T-helper 1 cell treated with Interleukin-12 subunit alpha and Interleukin-12 subunit beta and Interleukin-4 antibody, amounts not matched to agents 30 μg/mL and 1 μg/mL, for 36 hours (primary cell): Measurements from ENCODE around the gene TEX29.

Source experiments
- H3K27ac Mint-ChIP-seq: one replicate; pipeline ENCODE4 v1.8.0; 2021; ENCODE audit warnings: mild to moderate bottlenecking, mixed read lengths
- H3K27me3 Mint-ChIP-seq: one replicate; pipeline ENCODE4 v1.8.0; 2021; ENCODE audit warnings: low read depth, mixed read lengths
- H3K36me3 Mint-ChIP-seq: one replicate; pipeline ENCODE4 v1.8.0; 2021; ENCODE audit warnings: low read depth, mixed read lengths
- H3K4me1 Mint-ChIP-seq: one replicate; pipeline ENCODE4 v1.8.0; 2021; ENCODE audit warnings: low read depth, mixed read lengths
- H3K4me3 Mint-ChIP-seq: one replicate; pipeline ENCODE4 v1.8.0; 2021; ENCODE audit warnings: mild to moderate bottlenecking, moderate library complexity, mixed read lengths
- H3K9me3 Mint-ChIP-seq: one replicate; pipeline ENCODE4 v1.8.0; 2021; ENCODE audit warnings: mixed read lengths

TEX29 gene

DNA sequence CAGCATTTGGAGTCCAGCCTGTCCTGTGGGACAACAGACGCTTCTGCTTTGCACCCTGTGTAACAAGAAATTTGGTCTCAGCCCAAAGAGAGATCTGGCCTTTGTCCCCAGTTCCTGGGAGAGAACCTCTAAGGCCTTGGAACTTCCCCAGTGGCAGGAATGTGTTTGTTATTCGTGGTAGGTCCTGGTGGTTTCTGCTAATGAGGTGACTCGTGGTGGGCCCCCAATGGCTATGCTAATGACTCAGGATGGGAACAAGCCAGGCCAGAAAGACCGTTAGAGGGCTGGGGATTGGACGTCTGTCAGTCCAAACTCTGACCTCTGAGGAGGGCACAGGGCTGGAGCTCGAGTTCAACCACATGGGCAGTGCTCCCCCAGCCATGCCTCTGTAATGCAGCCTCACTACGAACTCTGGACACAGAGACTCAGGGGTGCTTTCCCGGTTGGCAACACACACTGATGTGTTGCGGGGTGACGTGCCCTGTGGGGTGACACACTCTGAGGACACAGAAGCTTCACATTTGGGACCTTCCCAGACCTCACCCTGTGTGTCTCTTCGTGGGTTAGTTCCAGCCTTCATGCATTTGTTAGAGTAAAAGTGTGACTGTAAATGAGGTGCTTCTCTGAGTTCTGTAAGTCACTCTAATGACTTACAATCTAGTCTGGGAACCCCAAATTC, 38.9 kb downstream of the TEX29 start:
- H3K4me3 Mint-ChIP-seq, result no peak overlapping the region
- H3K4me1 Mint-ChIP-seq, result no peaks in the 10 kb centered on the region
- H3K27me3 Mint-ChIP-seq, result no peaks in the 10 kb centered on the region
- no peaks in the 10 kb centered on the region for H3K36me3 Mint-ChIP-seq
- H3K27ac Mint-ChIP-seq, result no peak overlapping the region
- no peaks in the 10 kb centered on the region for H3K9me3 Mint-ChIP-seq

DNA sequence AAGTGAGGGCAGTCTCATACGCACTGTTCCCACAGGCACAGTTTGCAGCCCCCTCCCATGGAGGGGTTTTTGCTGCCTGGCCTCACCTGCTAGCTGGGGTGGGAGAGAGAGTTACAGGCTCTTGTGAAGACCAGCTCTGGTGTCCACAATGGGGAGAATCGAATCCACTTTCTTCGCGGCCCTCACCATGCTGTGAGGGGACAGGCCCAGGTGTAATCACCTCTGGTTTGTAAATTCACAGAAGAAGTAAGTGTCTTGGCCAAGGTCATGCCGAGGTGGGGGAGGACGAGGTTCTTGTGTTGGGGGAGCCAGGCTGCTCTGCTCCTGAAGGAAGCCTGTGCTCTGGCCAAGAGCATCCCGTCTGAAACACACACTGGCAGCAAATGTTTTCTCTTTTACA, 39.5 kb downstream of the TEX29 start:
- Mint-ChIP-seq H3K36me3 (no peaks in the 10 kb centered on the region), H3K4me1 (no peaks in the 10 kb centered on the region), H3K9me3 (no peaks in the 10 kb centered on the region), H3K27ac (no peak overlapping the region), H3K4me3 (no peak overlapping the region), H3K27me3 (no peaks in the 10 kb centered on the region)

DNA sequence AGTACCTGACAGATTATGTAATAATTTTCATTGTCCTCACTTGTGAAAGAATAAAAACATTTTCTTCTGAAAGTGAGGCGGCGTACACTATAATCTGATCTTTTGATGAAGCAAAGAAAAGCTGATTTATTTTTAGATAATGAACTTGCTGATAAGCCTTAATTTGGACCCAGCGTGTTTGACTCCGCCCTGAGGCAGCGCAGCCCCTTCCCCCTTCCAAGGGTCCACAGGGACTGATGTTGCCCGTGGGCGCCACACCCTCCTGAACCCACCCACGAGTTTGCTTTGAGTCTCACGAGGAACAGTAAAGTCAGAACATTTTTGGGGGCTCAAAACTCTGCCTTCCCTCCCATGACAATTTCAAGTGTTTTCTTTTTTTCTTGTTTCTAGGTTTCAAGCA, 40.0 kb downstream of the TEX29 start:
- Mint-ChIP-seq H3K4me1 (no peaks in the 10 kb centered on the region), H3K27me3 (no peaks in the 10 kb centered on the region), H3K9me3 (no peaks in the 10 kb centered on the region), H3K36me3 (no peaks in the 10 kb centered on the region), H3K27ac (no peak overlapping the region), H3K4me3 (no peak overlapping the region)

DNA sequence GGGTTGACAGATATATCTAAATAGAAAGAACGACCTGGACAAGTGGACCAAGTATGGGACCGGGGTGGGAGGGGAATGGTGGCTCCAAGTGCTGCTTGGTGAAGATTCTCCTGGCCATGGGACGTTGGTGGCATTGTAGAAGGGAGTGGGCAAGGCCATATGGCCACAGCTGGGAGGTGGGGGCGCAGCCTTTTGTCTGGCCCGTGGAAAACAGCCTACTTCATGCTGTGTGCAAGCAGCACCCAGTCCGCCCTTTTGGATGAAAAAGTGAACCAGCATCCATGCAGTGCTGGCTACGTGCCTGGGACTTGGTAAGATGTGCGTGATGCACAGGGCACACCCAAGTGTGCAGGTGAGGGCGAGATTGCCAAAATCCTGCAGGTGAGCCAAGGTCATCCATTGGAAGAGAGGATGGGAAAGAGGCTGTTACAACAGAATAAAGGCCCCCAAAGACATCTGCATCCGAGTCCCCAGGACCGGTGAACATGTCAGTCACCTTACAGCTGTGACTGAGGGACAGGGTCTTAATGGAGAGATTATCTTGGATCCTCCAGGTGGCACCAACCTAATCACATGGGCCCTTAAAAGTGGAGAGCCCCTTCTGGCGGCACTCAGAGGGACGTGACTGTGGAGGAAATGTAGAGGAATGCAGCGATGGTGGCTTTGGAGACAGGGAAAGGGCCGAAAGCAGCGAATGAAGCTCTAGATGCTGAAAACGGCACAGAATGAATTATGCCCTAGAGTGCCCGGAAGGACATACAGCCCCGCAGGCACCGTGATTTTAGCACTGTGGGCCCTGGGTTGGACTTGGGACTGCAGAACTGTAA, 40.8 kb downstream of the TEX29 start:
- Mint-ChIP-seq H3K4me3 (no peak overlapping the region), H3K27me3 (no peaks in the 10 kb centered on the region), H3K9me3 (no peaks in the 10 kb centered on the region), H3K27ac (no peak overlapping the region), H3K36me3 (no peaks in the 10 kb centered on the region), H3K4me1 (no peaks in the 10 kb centered on the region)

DNA sequence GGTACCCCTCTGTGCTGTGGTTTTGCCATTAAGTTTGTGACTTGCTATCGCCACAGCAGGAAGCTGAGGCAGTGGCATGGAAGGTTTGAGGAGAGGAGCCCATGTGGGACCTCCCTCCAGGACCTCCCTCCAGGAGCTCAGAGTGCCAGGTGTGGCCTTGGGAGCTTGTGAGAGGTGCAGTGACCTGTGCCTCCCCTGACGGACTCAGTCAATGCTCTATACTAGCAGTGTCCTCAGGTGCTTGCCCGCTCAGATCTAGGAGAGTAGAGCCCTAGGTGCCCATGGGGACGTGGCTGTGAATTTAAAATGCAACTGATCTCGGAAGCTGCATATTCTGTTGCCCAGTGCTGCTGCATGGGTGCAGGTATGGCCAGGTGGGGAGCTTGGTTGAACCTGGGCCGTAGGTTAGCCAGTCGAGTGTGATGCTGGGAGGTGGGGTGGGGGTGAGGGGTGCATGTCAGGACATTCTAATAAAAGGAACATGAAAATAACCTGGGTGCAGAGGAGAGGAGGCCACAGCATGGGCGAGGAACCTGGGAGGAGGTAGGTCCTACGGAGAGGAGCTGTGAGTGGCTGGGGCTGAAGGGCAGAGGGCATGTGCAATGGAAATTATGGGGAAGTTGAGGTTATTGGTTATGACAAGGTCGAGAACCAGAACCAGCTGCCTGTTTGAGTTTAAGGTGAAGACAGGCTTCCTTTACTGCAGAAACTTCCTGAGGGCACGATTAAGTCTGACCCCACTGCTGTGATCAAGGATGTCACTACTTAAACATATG, 41.6 kb downstream of the TEX29 start:
- Mint-ChIP-seq H3K27ac (no peak overlapping the region), H3K4me1 (no peaks in the 10 kb centered on the region), H3K9me3 (no peaks in the 10 kb centered on the region), H3K36me3 (no peaks in the 10 kb centered on the region), H3K27me3 (no peaks in the 10 kb centered on the region), H3K4me3 (no peak overlapping the region)

DNA sequence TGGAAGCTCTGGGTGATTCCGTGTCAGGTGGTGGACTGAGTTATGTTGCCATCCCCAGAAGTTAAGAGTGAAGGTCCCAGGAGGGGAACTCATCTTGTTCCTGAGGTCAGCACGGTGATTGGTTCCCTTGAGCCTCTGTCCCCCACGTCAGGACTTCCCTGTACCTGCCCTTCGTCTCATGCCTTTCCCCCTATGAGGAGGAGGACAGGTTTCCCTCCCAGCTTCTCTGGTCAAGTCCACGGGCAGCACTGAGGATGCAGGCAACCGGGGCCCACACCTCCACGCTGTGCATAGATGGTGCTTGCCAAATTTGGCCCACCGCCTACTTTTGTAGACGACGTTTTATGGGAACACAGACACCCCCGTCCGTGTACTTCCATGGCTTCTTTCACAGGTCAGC, 42.7 kb downstream of the TEX29 start:
- Mint-ChIP-seq H3K4me3 (no peak overlapping the region), H3K27ac (no peak overlapping the region), H3K27me3 (no peaks in the 10 kb centered on the region), H3K4me1 (no peaks in the 10 kb centered on the region), H3K9me3 (no peaks in the 10 kb centered on the region), H3K36me3 (no peaks in the 10 kb centered on the region)

DNA sequence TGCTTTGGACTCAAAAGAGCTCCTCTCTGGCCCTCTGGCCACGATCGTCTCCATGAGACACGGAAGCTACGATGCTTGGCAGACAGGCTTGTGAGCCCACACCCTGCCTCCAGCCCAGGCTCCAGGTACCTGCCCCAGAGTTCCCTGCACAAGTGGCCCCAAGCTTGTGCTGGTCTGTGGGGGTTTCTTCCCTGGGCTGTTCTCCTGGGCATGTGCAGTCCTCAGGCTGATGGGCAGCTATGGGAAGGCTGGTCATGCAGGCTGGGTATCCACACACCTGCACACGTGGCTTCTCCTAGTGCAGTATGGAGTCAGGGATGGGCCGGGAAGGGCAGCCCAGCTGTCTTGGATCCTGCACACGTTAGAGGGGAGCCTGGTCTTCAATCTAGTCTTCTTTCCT, 43.1 kb downstream of the TEX29 start:
- Mint-ChIP-seq H3K4me3 (no peak overlapping the region), H3K4me1 (no peaks in the 10 kb centered on the region), H3K36me3 (no peaks in the 10 kb centered on the region), H3K27ac (no peak overlapping the region), H3K27me3 (no peaks in the 10 kb centered on the region), H3K9me3 (no peaks in the 10 kb centered on the region)

DNA sequence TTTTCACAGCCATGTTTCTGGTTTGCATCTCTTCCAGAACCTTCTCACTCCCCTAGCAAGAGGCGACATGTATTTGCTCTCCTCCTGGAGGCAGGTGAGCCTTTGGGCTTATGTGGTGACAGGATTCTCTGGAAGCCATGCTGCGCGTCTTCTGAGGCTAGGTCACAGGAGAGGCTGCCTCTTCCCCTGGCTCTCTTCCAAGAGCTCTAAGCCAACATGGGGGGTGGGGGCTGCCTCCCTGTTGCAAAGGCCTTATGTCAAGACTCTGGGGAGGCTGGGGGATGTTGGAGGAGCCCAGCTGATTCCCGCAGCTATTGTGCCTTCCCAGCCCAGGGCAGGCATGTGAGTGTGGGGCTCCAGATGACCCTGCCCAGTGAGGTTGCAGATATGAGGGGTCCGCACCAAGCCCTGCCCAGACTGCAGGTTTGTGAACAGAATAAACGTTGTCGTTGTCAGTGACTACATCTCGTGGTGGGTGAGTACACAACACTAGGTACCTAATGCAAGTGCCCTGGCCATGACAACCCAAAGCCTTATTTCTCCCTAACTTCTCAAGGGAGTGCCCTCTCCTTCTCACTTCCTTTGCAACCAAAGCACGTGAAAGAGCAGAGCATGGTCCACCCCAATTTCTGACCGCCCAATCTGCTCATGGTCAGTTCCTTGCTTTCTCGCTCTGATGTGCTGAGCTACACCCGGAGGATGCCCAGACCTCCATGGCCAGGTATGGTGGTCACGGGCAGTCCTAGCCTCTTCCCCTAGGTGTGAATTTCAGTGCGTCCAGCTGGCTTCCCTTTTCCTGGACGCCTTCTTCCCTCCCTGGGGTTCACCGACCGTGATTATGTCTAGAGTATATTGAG, 44.9 kb downstream of the TEX29 start:
- no peak overlapping the region for H3K4me3 Mint-ChIP-seq
- H3K36me3 Mint-ChIP-seq, result no peaks in the 10 kb centered on the region
- no peaks in the 10 kb centered on the region for H3K27me3 Mint-ChIP-seq
- H3K9me3 Mint-ChIP-seq, result no peaks in the 10 kb centered on the region
- no peak overlapping the region for H3K27ac Mint-ChIP-seq
- H3K4me1 Mint-ChIP-seq, result no peaks in the 10 kb centered on the region

DNA sequence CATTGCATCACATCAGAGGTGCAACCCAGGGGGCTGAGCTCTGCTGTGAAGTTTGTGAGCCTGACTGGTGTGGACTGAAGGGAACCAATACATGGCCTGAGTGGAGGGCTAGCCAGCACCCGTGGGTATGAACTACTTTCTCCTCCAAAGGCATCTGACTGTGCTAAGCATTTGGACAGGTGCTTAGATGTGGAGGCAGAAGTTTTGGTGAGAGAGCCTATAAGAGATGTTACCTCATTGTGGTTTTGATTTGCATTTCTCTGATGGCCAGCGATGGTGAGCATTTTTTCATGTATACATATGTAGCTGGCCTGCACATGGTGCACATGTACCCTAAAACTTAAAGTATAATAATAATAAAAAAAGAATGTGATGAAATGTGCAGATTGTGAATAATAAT, 46.9 kb downstream of the TEX29 start:
- Mint-ChIP-seq H3K36me3 (no peaks in the 10 kb centered on the region), H3K27me3 (no peaks in the 10 kb centered on the region), H3K4me1 (no peaks in the 10 kb centered on the region), H3K4me3 (no peak overlapping the region), H3K27ac (no peak overlapping the region), H3K9me3 (no peaks in the 10 kb centered on the region)

DNA sequence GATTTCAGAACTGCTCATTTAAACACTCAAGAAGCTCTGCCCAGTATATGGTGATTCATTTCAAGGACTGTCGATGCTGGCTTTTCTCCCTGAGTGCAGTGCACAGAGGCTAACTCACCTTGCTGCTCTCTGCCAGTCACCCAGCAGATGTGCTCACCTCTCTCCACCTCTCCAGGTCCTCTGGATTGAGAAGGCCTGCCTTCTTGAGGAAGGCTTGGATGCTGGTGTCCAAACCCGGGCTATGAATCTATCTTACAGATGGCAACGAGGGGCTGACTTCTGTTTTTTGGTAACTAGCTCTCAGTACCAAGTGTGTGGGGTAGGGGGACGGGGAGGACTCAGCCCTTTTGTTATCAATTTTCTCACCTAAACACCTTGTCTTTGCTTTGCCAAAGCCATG, 47.6 kb downstream of the TEX29 start:
- Mint-ChIP-seq H3K36me3 (no peaks in the 10 kb centered on the region), H3K4me1 (no peaks in the 10 kb centered on the region), H3K27ac (no peak overlapping the region), H3K27me3 (no peaks in the 10 kb centered on the region), H3K4me3 (no peak overlapping the region), H3K9me3 (no peaks in the 10 kb centered on the region)

DNA sequence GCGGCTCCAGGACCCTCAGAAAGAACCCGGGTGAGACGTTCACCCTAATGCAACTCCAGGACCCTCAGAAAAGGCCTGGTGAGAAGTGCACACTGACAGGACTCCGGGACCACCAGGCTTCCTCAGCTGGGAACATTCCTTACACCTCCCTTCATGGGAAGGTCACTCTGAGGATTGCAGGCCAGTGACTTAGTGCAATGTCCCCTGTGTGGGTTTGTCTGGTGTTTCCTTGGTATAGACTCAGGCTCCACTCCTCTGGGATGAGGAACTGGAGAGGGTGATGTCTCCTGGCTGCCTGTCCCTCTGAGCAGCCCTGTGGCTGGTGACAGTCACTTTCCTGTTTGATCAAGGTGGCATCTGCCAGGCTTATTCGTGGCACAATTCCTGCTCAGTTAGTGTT, 49.7 kb downstream of the TEX29 start:
- Mint-ChIP-seq H3K27ac (no peak overlapping the region), H3K27me3 (peaks cover 1% of the 10 kb centered on the region), H3K36me3 (no peaks in the 10 kb centered on the region), H3K9me3 (no peaks in the 10 kb centered on the region), H3K4me1 (no peaks in the 10 kb centered on the region), H3K4me3 (no peak overlapping the region)

DNA sequence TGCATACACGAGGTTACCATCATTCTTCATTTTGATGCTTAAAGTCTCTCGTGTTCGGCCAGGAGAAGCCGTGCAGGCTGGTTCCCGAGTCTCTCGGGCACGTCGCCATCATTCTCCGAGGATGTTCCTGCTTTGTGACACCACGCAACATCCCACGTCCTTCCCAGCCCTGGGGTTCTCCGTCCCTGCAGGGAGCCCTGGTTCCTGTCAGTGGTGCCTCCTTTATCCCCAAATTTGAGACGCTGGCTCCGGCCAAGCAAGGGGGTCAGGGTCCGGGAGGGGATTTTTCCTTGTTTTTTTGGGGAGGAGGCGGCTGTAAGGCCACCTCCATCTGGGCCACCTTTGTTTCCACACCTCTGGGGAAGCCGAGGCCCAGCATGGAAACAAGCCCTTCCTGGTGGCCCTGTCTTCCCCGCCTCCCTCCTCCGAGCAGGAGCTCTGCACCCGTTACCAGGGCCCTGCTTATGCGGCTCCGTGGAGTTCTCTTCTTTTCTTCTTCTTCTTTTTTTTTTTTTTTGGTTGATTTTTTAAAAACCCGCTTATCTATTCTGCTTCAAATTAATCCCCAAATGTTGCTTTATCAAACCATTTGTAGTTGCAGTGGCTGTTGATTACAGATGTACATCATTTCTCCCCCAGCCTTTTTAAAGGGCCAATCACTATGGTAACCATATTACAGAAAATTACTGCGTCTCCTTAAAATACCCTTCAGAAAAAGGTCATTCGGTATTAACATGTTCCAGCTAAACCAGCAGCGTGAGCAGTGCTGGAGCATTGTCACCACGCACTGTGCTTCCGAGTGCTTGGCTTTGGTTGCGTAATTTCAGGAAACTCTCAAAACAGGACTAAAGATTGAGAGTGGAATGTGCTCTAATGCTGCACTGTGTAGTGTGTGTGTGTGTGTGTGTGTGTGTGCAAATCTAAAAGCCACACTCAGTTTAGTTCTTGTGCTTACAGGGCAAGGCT, 50.4 kb downstream of the TEX29 start:
- no peaks in the 10 kb centered on the region for H3K4me1 Mint-ChIP-seq
- H3K36me3 Mint-ChIP-seq, result no peaks in the 10 kb centered on the region
- H3K27ac Mint-ChIP-seq, result no peak overlapping the region
- H3K9me3 Mint-ChIP-seq, result no peaks in the 10 kb centered on the region
- H3K4me3 Mint-ChIP-seq, result no peak overlapping the region
- H3K27me3 Mint-ChIP-seq, result peaks cover 7% of the 10 kb centered on the region

DNA sequence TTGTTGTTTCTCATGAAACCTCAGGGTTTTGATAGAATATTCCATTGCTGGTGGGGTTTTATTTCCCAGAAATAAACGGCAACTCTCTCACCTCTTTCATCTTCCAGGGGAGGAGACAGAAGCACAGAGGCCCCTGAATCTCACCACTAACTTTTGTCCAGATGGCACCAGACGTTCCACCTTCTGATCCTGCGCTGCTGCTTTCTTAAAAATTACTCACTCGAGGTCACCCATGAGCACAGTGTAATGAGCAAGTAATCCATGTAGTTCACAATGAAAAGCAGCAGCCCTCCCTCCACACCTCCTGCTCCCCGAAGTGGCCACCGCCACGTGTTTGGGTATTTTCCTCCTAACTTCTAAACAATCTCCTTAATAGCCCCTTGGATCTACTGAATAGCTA, 51.3 kb downstream of the TEX29 start:
- Mint-ChIP-seq H3K36me3 (no peaks in the 10 kb centered on the region), H3K27ac (no peak overlapping the region), H3K4me3 (no peak overlapping the region), H3K4me1 (no peaks in the 10 kb centered on the region), H3K9me3 (no peaks in the 10 kb centered on the region), H3K27me3 (peaks cover 13% of the 10 kb centered on the region)
